Neuronal stem cell (in vitro differentiated cells): ENCODE measurements around the gene GPBP1. TPM values are rescaled to one million over a fixed set of nuclear protein-coding genes. Genes with fewer than 3 reads are reported as not detected.

Experiments
- DNase-seq: peaks from one replicate; pipeline ENCODE4 v3.0.0-alpha.2; 2013; ENCODE audit warnings: low spot score
- H2AFZ ChIP-seq: one replicate; pipeline ENCODE4 v1.6.1; 2013; ENCODE audit warnings: mild to moderate bottlenecking, low read length, inconsistent platforms
- H2AK5ac ChIP-seq: 2 replicates; pipeline ENCODE4 v1.6.1; 2013; ENCODE audit warnings: low read depth, mild to moderate bottlenecking, inconsistent platforms, low read length, moderate library complexity, mixed read lengths
- H2BK120ac ChIP-seq: 2 replicates; pipeline ENCODE4 v1.6.1; 2013; ENCODE audit warnings: low read depth, mild to moderate bottlenecking, inconsistent platforms, low read length, moderate library complexity, mixed read lengths
- H2BK12ac ChIP-seq: one replicate; pipeline ENCODE4 v1.6.1; 2013; ENCODE audit warnings: low read length, inconsistent platforms
- H2BK15ac ChIP-seq: 2 replicates; pipeline ENCODE4 v1.6.1; 2013; ENCODE audit warnings: mild to moderate bottlenecking, low read length, inconsistent platforms, mixed read lengths
- H2BK5ac ChIP-seq: one replicate; pipeline ENCODE4 v1.6.1; 2013; ENCODE audit warnings: inconsistent platforms, mild to moderate bottlenecking, low read length, moderate library complexity
- H3K14ac ChIP-seq: one replicate; pipeline ENCODE4 v1.6.1; 2013; ENCODE audit warnings: low read length, inconsistent platforms
- H3K18ac ChIP-seq: 2 replicates; pipeline ENCODE4 v1.6.1; 2013; ENCODE audit warnings: low read length, inconsistent platforms
- H3K23ac ChIP-seq: 2 replicates; pipeline ENCODE4 v1.6.1; 2013; ENCODE audit warnings: low read depth, mild to moderate bottlenecking, mixed read lengths, low read length, inconsistent platforms; ENCODE audit not compliant: poor library complexity
- H3K27ac ChIP-seq: replicated peaks from 3 replicates; pipeline ENCODE4 v1.5.1; 2013; ENCODE audit warnings: low read length, inconsistent platforms
- H3K27me3 ChIP-seq, 3 experiments: 2 replicates each; pipeline ENCODE4 v1.6.1; 2013; ENCODE audit warnings: low read length in 3 of 3, mild to moderate bottlenecking in 2 of 3, inconsistent platforms in 1 of 3, low read depth in 1 of 3, mixed read lengths in 1 of 3, moderate library complexity in 1 of 3; ENCODE audit not compliant: control insufficient read depth in 3 of 3, insufficient read depth in 3 of 3
- H3K36me3 ChIP-seq, 2 donors: replicated peaks in 1 of 2; 2 replicates each; pipeline ENCODE4 v1.6.1; 2013; ENCODE audit warnings: low read length in 2 of 2; ENCODE audit not compliant: control insufficient read depth in 2 of 2, insufficient read depth in 2 of 2
- H3K4ac ChIP-seq: 2 replicates; pipeline ENCODE4 v1.6.1; 2013; ENCODE audit warnings: inconsistent platforms, mild to moderate bottlenecking, low read length, moderate library complexity
- H3K4me1 ChIP-seq, 2 donors: 1 replicate in 1 of 2; 2 replicates in 1 of 2; pipeline ENCODE4 v1.6.1; 2013; ENCODE audit warnings: low read length in 2 of 2, low read depth in 1 of 2; ENCODE audit not compliant: control insufficient read depth in 2 of 2, insufficient read depth in 1 of 2
- H3K4me2 ChIP-seq: one replicate; pipeline ENCODE4 v1.6.1; 2013; ENCODE audit warnings: mild to moderate bottlenecking, low read length, inconsistent platforms; ENCODE audit not compliant: insufficient read depth, poor library complexity, severe bottlenecking
- H3K4me3 ChIP-seq, 2 donors: 2 replicates each; pipeline ENCODE4 v1.5.1; 2013; ENCODE audit warnings: low read length in 2 of 2, mild to moderate bottlenecking in 2 of 2, inconsistent platforms in 1 of 2, moderate library complexity in 1 of 2
- H3K79me1 ChIP-seq: one replicate; pipeline ENCODE4 v1.6.1; 2013; ENCODE audit warnings: low read depth, mild to moderate bottlenecking, inconsistent platforms, low read length, moderate library complexity
- H3K9ac ChIP-seq: one replicate; pipeline ENCODE4 v1.6.1; 2013; ENCODE audit warnings: mild to moderate bottlenecking, low read depth, low read length, inconsistent platforms; ENCODE audit not compliant: poor library complexity
- H3K9me3 ChIP-seq, 2 donors: replicated peaks in 1 of 2; 2 replicates each; pipeline versions ENCODE3 to v1.6.1; 2013; ENCODE audit warnings: low read length in 2 of 2, mild to moderate bottlenecking in 2 of 2, inconsistent platforms in 1 of 2, low read depth in 1 of 2, mixed read lengths in 1 of 2, moderate library complexity in 1 of 2; ENCODE audit not compliant: control insufficient read depth in 2 of 2, insufficient read depth in 1 of 2
- H4K8ac ChIP-seq: one replicate; pipeline ENCODE4 v1.6.1; 2013; ENCODE audit warnings: low read depth, mild to moderate bottlenecking, inconsistent platforms, low read length, moderate library complexity
- H4K91ac ChIP-seq: one replicate; pipeline ENCODE4 v1.6.1; 2013; ENCODE audit warnings: low read length, low read depth, mild to moderate bottlenecking, inconsistent platforms; ENCODE audit not compliant: poor library complexity
- WGBS, 2 donors: extraction: QIAGEN DNeasy Blood & Tissue Kit; methylation state at CpG; one replicate each; pipeline ENCODE4 v1.1.7; 2013; ENCODE audit warnings: missing lambda C conversion rate in 2 of 2, mixed read lengths in 1 of 2; ENCODE audit not compliant: insufficient read length in 2 of 2, insufficient replicate concordance in 1 of 2; ENCODE audit errors: extremely low coverage in 2 of 2; 5-methylcytosine and 5-hydroxymethylcytosine counted together
- polyA plus RNA-seq, 2 experiments: library from polyadenylated mRNA; stranded (reverse); fragments of 200-250 nt; gene quantifications; one replicate each; pipeline ENCODE4 v1.2.3, GENCODE V29; 2013

The GPBP1 gene, protein sequence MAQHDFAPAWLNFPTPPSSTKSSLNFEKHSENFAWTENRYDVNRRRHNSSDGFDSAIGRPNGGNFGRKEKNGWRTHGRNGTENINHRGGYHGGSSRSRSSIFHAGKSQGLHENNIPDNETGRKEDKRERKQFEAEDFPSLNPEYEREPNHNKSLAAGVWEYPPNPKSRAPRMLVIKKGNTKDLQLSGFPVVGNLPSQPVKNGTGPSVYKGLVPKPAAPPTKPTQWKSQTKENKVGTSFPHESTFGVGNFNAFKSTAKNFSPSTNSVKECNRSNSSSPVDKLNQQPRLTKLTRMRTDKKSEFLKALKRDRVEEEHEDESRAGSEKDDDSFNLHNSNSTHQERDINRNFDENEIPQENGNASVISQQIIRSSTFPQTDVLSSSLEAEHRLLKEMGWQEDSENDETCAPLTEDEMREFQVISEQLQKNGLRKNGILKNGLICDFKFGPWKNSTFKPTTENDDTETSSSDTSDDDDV
- 127 TPM for polyA plus RNA-seq (2013, experiment 1 of 2)
- polyA plus RNA-seq (2013, experiment 2 of 2), result 124 TPM

DNA sequence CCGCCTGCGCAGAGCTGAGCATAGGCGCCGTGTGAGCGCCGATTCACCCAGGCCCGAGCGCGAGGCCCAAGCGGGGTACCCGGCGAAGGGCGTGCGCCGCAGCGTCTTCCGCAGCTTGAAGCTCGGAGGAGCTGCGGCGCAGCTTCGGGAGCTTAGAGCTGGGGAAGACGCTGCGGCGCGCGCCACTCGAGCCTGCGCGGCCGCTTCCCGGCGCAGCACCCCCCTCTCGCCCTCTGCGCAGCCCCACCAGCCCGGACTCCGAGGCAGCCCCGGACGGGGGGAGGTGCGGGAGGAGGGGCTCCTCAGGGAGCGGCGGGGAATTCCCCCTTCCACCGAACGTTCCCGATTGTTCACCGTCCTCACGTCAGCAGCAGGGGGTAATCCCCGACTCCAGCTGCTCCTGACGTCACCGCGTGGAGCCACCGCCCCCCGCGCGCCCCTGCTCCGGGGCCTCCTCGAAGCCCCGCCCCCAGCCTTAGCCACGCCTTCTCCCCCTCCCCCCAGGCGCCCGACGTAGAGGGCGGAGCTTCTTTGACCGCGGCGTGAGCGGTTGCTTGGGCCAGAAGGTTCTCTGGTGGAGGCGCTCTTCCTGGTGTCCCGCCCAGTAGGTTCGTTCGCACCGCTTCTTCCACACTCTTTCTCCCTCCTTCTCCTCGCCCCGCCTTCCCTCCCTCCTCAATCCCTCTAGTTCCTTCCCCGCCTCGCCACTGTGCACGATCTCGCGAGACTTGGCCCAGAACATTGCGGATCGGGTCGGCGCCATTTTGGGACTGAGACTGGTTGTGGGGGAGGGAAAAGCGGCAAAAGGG, at the start of gene GPBP1:
TSS of gene GPBP1 (plus strand) at position 741 of the 809 bp plus-strand sequence. CDS start 40,072 bp downstream, outside the sequence.
- Histone ChIP-seq H2BK5ac (peak within 1 kb of the TSS; percentile 100), H2BK15ac (peak within 1 kb of the TSS; percentile 67), H3K18ac (peak within 1 kb of the TSS; percentile 100), H2AFZ (peak within 1 kb of the TSS; percentile 99), H3K4ac (peak within 1 kb of the TSS; percentile 99), H3K27me3 (no peaks in the 10 kb centered on the region), H3K14ac (peak within 1 kb of the TSS; percentile 100), H4K91ac (peak within 1 kb of the TSS; percentile 100), H3K36me3 (peaks cover 2 to 30% of the 10 kb centered on the region in 2 donors), H2AK5ac (peak within 1 kb of the TSS; percentile 100), H3K79me1 (no peaks in the 10 kb centered on the region), H3K9ac (peak within 1 kb of the TSS; percentile 100), H3K4me1 (peaks cover 1 to 4% of the 10 kb centered on the region in 2 donors), H3K9me3 (no peaks in the 10 kb centered on the region), H3K23ac (peak within 1 kb of the TSS; percentile 98), H3K4me3 (peak within 1 kb of the TSS; percentile 98 to 99), H2BK12ac (peak within 1 kb of the TSS; percentile 98), H2BK120ac (peak within 1 kb of the TSS; percentile 96), H4K8ac (peak within 1 kb of the TSS; percentile 65), H3K27ac (peak within 1 kb of the TSS; percentile 100), H3K4me2 (peak within 1 kb of the TSS; percentile 76)
- DNase-seq, result peak; percentile 99
- no CpG with 5 or more reads among the region's 83 CpGs for WGBS, 2 donors

DNA sequence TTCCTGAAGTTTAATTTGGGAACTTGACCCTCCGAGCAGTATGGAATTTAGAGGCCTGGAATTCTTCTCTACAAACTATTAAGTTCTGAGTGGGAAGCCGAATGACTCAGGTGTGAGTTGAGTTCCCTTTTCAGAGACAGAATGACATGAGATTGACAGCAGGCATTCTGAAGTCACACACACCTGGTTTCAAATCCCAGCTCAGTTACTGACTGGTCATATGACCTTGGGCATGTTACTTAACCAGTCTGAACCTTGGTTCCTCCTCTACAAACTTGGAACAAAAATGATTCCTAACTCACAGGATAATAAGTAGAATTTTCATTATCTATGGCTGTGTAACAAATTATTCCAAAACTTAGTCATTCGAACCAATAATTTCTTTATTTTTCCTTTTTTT, 45.5 kb upstream of the GPBP1 start:
- WGBS, 2 donors, result no CpG with 5 or more reads among the region's 3 CpGs

DNA sequence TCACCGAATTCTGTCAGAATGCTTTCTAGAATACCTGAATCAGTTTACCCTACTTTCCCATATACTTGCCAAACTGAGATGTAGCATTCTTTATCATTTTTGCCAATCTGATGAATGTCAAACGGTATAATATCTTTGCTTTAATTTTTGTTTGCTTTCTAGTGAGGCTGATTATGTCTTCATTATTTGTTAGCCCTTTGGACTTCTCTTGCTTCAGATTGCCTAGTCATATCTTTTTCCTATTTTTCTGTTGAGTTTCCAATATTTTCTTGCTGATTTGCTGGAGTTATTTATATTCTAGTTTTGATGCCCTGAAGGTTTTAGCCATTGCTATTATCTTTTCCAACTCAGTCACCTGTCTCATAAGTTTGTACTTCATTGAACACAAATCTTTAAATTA, 40.3 kb upstream of the GPBP1 start:
- Histone ChIP-seq H2BK120ac (no peak overlapping the region), H2AFZ (no peak overlapping the region), H2BK15ac (no peak overlapping the region), H2BK12ac (no peak overlapping the region), H3K4ac (no peak overlapping the region), H3K27me3 (no peaks in the 10 kb centered on the region), H3K23ac (no peak overlapping the region), H3K79me1 (no peaks in the 10 kb centered on the region), H3K4me3 (no peak overlapping the region), H3K18ac (no peak overlapping the region), H3K9me3 (no peaks in the 10 kb centered on the region), H3K14ac (no peak overlapping the region), H3K27ac (no peak overlapping the region), H4K8ac (no peak overlapping the region), H2BK5ac (no peak overlapping the region), H3K36me3 (no peaks in the 10 kb centered on the region), H3K4me2 (no peak overlapping the region), H3K9ac (no peak overlapping the region), H3K4me1 (no peaks in the 10 kb centered on the region), H4K91ac (no peak overlapping the region), H2AK5ac (no peak overlapping the region)
- no peak for DNase-seq
- no CpG with 5 or more reads among the region's 2 CpGs for WGBS, 2 donors

More for the DNA sequence above, 45.5 kb upstream of the GPBP1 start:
- no peak overlapping the region for H3K23ac ChIP-seq
- no peak for DNase-seq
- no peak overlapping the region for H3K27ac ChIP-seq
- no peak overlapping the region for H3K14ac ChIP-seq
- no peak overlapping the region for H2BK5ac ChIP-seq
- no peak overlapping the region for H2BK15ac ChIP-seq
- no peaks in the 10 kb centered on the region for H3K27me3 ChIP-seq
- no peak overlapping the region for H3K9ac ChIP-seq
- H2AK5ac ChIP-seq, result no peak overlapping the region
- no peak overlapping the region for H3K18ac ChIP-seq
- no peak overlapping the region for H4K8ac ChIP-seq
- H3K9me3 ChIP-seq, result no peaks in the 10 kb centered on the region
- no peak overlapping the region for H3K4me2 ChIP-seq
- no peak overlapping the region for H2BK12ac ChIP-seq
- no peak overlapping the region for H3K4ac ChIP-seq
- H4K91ac ChIP-seq, result no peak overlapping the region
- no peaks in the 10 kb centered on the region for H3K79me1 ChIP-seq
- no peaks in the 10 kb centered on the region for H3K36me3 ChIP-seq
- no peaks in the 10 kb centered on the region for H3K4me1 ChIP-seq
- no peak overlapping the region for H2BK120ac ChIP-seq
- no peak overlapping the region for H3K4me3 ChIP-seq
- H2AFZ ChIP-seq, result no peak overlapping the region

DNA sequence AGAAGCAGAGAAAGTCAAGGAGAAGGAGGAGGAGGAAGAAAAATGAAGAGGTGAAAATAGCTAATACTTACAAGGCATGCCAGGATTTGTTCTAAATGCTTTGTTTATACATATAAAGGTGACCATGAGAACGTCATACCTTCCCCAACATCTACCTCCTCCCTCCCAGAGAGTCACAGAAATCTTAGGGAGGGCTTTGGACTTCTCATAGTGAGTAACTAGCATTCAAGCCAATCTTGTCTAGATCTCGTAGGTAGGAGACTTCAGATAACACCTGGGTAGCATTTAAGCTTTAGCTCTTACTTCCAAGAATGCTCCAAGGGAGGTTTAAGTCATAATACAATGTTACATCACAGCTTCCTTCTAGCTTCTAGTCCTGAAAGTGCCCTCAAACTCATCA, 36.5 kb upstream of the GPBP1 start:
- no CpG with 5 or more reads among the region's 2 CpGs for WGBS, 2 donors
- no peak overlapping the region for H3K4me2 ChIP-seq
- DNase-seq, result no peak
- no peak overlapping the region for H2BK12ac ChIP-seq
- no peak overlapping the region for H3K18ac ChIP-seq
- no peak overlapping the region for H2AFZ ChIP-seq
- H4K8ac ChIP-seq, result no peak overlapping the region
- H3K27me3 ChIP-seq, result no peaks in the 10 kb centered on the region
- no peak overlapping the region for H3K4me3 ChIP-seq
- no peaks in the 10 kb centered on the region for H3K9me3 ChIP-seq
- no peak overlapping the region for H3K27ac ChIP-seq
- H2BK120ac ChIP-seq, result no peak overlapping the region
- no peaks in the 10 kb centered on the region for H3K79me1 ChIP-seq
- H4K91ac ChIP-seq, result no peak overlapping the region
- H3K23ac ChIP-seq, result no peak overlapping the region
- no peak overlapping the region for H2BK15ac ChIP-seq
- no peaks in the 10 kb centered on the region for H3K4me1 ChIP-seq
- no peak overlapping the region for H3K4ac ChIP-seq
- no peak overlapping the region for H3K9ac ChIP-seq
- no peaks in the 10 kb centered on the region for H3K36me3 ChIP-seq
- H2AK5ac ChIP-seq, result no peak overlapping the region
- H2BK5ac ChIP-seq, result no peak overlapping the region
- no peak overlapping the region for H3K14ac ChIP-seq
